HCT116 (cell line): ENCODE measurements around the gene QKI.

ENCODE experiments used
- ATF3 ChIP-seq: IDR thresholded peaks from 2 replicates; pipeline ENCODE4 v1.6.1; 2012
- EZH2 ChIP-seq: fragments of 200-600 bp; sonication (generic); IDR thresholded peaks from 2 replicates; pipeline ENCODE4 v1.6.1; 2017; ENCODE audit warnings: antibody characterized with exemption, mixed run types
- EZH2phosphoT487 ChIP-seq: fragments of 200-600 bp; IDR thresholded peaks from 2 replicates; pipeline ENCODE4 v1.6.1; 2018; ENCODE audit warnings: antibody characterized with exemption, borderline replicate concordance
- POLR2A ChIP-seq: IDR thresholded peaks from 2 replicates; pipeline ENCODE4 v1.7.0; 2011; ENCODE audit warnings: borderline replicate concordance; ENCODE audit not compliant: insufficient read depth, insufficient read length; ENCODE audit errors: extremely low read depth
- POLR2AphosphoS5 ChIP-seq: IDR thresholded peaks from 2 replicates; pipeline ENCODE4 v1.6.1; 2011; ENCODE audit warnings: mild to moderate bottlenecking, low read depth, low read length, moderate library complexity
- RAD21 ChIP-seq: IDR thresholded peaks from 2 replicates; pipeline ENCODE4 v1.6.1; 2012; ENCODE audit warnings: low read depth, mild to moderate bottlenecking
- SIN3A ChIP-seq: IDR thresholded peaks from 2 replicates; pipeline ENCODE4 v1.6.1; 2012; ENCODE audit warnings: low read depth
- YY1 ChIP-seq: IDR thresholded peaks from 2 replicates; pipeline ENCODE4 v1.6.1; 2011; ENCODE audit warnings: low read length, low read depth, moderate library complexity, mild to moderate bottlenecking; ENCODE audit not compliant: insufficient replicate concordance; ENCODE audit errors: extremely low read depth
- TF ChIP-seq, protein P1 (sequence below), 3 experiments: fragments of 200-600 bp in 1 of 3; sonication (generic) in 1 of 3; IDR thresholded peaks in 2 of 3; conservative IDR thresholded peaks in 1 of 3; 2 replicates each; pipeline ENCODE4 v1.5.1; 2012 to 2017; ENCODE audit warnings: low read depth in 2 of 3, low read length in 2 of 3, antibody characterized with exemption in 1 of 3, borderline replicate concordance in 1 of 3, control low read depth in 1 of 3, mild to moderate bottlenecking in 1 of 3, mixed read lengths in 1 of 3, mixed run types in 1 of 3, moderate library complexity in 1 of 3; ENCODE audit not compliant: insufficient read depth in 1 of 3

DNA sequence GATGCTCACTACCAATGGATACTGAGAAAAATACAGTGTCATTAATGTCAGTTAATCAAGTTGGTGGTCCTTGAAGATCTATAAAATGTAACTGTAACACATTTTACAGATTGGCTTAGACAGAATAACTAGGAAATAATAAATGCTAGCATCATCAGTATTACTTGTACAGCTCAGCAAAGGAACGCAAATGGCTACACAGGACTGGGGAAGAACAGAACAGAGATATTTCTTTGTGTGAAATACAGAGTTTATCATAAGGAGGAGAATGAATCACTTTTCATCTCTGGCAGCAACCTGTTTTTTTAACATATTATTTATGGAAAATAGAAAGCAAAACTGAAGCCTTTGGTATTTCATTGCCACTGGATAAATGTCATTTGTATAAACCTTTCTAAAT is 8.2 kb upstream of the QKI start:
- no peak for TF ChIP-seq EZH2phosphoT487
- TF ChIP-seq, protein P1, sequence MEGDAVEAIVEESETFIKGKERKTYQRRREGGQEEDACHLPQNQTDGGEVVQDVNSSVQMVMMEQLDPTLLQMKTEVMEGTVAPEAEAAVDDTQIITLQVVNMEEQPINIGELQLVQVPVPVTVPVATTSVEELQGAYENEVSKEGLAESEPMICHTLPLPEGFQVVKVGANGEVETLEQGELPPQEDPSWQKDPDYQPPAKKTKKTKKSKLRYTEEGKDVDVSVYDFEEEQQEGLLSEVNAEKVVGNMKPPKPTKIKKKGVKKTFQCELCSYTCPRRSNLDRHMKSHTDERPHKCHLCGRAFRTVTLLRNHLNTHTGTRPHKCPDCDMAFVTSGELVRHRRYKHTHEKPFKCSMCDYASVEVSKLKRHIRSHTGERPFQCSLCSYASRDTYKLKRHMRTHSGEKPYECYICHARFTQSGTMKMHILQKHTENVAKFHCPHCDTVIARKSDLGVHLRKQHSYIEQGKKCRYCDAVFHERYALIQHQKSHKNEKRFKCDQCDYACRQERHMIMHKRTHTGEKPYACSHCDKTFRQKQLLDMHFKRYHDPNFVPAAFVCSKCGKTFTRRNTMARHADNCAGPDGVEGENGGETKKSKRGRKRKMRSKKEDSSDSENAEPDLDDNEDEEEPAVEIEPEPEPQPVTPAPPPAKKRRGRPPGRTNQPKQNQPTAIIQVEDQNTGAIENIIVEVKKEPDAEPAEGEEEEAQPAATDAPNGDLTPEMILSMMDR (IDR thresholded peaks at IDR 0.05 in 2 of 3, conservative IDR thresholded peaks at IDR 0.05 in 1 of 3; ENCODE audit: borderline replicate concordance in 1 of 3, insufficient read depth in 1 of 3, low read depth in 2 of 3, low read length in 2 of 3): no peak
- TF ChIP-seq YY1: no peak
- no peak for TF ChIP-seq ATF3
- no peak for TF ChIP-seq POLR2A
- no peak for TF ChIP-seq RAD21
- TF ChIP-seq EZH2: no peak
- TF ChIP-seq SIN3A: no peak
- no peak for TF ChIP-seq POLR2AphosphoS5
